Mesenteric fat pad (tissue), 1 donor: Measurements from ENCODE around the gene ACTL9. TPM values are rescaled to one million over a fixed set of nuclear protein-coding genes. Genes with fewer than 3 reads are reported as not detected.
"Not testable (repeated sequence)": the region's sequence is repeated elsewhere in the genome, so short reads cannot be mapped to it uniquely, and the experiment has no call there.

Source experiments
- DNase-seq: peaks from one replicate; pipeline ENCODE4 v3.0.0-alpha.2; 2020; ENCODE audit warnings: low spot score
- long read RNA-seq: library from polyadenylated mRNA; unstranded; transcript quantifications from one replicate; pipeline ENCODE4 v2.0.0, GENCODE V29; 2020
- total RNA-seq: library from RNA; stranded (reverse); fragmentation: NEBNext Ultra II Directional; extraction: Animal tissue kit (Norgen Biotek cat#: 25700); gene quantifications from one replicate; pipeline ENCODE4 v1.2.1, GENCODE V29; 2021
- donor health status: DM: yes; HTN: yes; CAD: no.

Gene ACTL9, protein sequence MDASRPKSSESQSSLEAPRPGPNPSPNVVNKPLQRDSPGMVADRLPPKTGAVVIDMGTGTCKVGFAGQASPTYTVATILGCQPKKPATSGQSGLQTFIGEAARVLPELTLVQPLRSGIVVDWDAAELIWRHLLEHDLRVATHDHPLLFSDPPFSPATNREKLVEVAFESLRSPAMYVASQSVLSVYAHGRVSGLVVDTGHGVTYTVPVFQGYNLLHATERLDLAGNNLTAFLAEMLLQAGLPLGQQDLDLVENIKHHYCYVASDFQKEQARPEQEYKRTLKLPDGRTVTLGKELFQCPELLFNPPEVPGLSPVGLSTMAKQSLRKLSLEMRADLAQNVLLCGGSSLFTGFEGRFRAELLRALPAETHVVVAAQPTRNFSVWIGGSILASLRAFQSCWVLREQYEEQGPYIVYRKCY
- total RNA-seq: not detected
- long read RNA-seq: 0 reads

DNA sequence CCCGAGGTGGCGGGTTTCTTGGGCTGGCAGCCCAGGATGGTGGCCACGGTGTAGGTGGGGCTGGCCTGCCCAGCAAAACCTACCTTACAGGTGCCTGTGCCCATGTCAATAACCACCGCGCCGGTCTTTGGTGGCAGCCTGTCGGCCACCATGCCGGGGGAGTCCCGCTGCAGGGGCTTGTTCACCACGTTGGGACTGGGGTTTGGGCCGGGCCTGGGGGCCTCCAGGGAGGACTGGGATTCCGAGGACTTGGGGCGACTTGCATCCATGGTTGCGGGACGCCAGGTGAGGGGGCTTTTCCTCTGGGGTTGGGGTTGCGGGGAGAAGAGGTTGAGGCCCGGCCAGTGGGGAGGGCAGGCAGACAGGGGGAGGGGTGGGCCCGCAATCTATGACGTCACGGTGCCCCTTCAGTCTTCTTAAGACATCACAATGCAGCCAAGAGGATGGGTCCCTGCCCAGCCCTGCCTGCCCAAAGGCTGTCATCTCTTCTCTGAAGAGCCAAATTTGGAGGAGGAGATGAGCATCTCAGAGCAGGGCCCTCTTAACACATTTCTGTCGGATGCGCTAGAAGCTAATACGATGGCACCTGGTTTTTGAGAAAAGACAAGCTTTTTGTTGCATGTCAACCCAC lies at the start of gene ACTL9:
TSS of gene ACTL9 (minus strand) at position 363 of the 631 bp plus-strand sequence. CDS start at position 269, 94 bp downstream.
- DNase-seq: no peak

- not testable (repeated sequence) for DNase-seq
These were observed 40.9 kb upstream of the ACTL9 start for GRCh38 chr19:8739291-8740065.

DNA sequence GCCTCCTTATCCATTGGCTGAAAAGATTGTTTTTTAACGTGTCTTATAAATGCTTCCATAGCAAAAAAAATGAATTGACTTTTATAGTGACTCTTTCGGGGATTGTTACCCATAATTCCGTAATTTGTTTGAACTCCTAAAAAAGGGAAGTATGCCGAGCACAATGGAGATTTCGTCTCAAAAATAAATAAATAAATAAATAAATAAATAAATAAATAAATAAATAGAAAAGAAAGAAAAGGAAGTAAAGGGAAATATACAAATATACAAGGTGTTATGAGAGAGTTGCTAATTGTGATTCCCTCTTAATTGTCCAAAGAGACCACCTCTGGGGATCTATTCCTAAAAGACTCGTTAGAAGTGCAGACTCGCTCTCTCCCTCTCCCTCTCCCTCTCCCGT lies 39.8 kb upstream of the ACTL9 start:
- DNase-seq: no peak

DNA sequence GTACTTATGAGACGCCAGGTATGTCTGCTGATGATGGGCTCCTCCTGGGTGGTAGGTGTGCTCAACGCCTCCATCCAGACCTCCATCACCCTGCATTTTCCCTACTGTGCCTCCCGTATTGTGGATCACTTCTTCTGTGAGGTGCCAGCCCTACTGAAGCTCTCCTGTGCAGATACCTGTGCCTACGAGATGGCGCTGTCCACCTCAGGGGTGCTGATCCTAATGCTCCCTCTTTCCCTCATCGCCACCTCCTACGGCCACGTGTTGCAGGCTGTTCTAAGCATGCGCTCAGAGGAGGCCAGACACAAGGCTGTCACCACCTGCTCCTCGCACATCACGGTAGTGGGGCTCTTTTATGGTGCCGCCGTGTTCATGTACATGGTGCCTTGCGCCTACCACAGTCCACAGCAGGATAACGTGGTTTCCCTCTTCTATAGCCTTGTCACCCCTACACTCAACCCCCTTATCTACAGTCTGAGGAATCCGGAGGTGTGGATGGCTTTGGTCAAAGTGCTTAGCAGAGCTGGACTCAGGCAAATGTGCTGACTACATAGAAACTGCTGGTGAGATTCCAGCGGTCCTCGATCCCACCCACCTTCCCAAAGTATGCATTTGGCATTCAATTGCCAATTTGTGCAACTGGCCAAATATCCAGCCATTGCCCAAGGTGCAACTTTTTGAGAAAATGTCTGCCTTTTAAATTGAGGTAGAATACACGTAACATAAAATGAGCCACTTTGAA lies 33.0 kb upstream of the ACTL9 start:
- DNase-seq: no peak

DNA sequence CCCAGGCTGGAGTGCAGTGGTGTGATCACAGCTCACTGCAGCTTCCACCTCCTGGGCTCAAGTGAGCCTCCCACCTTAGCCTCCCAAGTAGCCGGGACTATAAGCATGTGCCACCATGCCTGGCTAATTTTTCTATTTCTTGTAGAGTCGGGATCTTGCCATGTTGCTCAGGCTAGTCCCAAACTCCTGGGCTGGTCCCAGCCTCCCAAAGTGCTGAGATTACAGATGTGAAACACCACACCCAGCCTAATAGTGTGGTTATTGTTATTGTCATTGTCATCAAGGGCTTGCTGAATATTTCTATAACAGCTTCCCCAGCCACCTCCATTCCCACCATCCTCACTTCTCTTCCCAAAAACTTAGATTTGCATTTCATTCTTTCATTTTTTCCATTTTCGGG lies 25.7 kb upstream of the ACTL9 start:
- no peak for DNase-seq

DNA sequence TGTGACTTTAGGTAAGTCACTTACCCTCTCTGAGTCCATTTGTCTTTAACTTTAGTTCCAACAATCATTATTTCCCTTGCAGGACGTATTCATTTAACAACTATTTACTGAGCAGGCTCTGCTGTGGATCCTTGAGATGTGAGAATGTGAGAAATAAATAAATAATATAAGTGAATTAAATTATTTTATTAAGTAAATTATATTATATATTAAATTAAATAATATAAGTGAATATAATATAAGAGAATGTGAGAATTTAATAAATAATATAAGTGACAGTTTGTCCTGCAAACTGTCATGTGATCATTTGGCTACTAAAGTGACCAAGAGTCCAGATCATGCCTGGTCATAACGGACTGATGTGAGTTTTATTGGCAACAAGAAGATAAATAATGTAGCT lies 23.4 kb upstream of the ACTL9 start:
- DNase-seq: no peak

DNA sequence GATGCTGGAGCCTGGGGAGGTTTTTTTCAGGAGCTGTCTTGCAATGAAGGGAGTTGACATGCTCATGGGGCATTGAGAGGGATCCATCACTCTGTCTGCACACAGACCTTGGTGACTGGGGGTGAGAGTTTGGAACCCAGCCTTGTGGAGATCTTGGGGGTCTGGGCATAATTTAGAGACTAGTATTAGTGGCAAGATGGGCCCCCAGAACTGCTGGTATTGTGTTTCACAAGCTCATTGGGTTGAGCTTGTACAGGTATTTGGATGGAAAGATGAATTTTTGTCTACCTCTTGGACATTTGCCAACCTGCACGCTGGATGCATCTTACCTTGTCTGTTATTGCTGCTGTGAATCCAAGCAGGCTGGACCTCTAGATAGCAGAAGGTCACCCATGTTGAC lies 22.7 kb upstream of the ACTL9 start, which contains the start of gene OR2Z1:
TSS of gene OR2Z1 (plus strand) at position 301 of the 400 bp plus-strand sequence. CDS start 9,395 bp downstream, outside the sequence.
- no peak for DNase-seq

- not testable (repeated sequence) for DNase-seq
These were observed 11.7 kb upstream of the ACTL9 start for GRCh38 chr19:8710337-8710736.

GRCh38 chr19:8705742-8706141 lies 7.1 kb upstream of the ACTL9 start:
- DNase-seq: no peak

DNA sequence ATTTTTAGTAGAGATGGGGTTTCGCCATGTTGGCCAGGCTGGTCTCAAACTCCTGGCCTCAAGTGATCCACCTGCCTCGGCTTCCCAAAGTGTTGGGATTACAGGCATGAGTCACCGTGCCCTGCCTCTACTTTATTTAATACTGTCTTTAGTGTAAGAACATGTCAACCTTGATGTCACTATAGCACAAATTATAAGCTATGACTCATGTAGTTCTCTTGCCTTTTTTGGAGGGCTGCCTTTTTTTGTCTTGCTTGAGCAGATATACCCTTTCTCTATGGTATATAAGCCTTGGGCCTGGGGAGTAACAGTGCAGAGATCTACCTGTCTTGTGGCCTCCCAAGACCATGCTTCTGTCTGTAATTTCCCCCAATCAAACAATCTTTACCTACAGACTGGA lies 6.7 kb upstream of the ACTL9 start:
- DNase-seq: not testable (repeated sequence)

- no peak for DNase-seq
These were observed 4.6 kb upstream of the ACTL9 start for GRCh38 chr19:8703223-8703622.

- DNase-seq: no peak
These were observed 3.8 kb upstream of the ACTL9 start for GRCh38 chr19:8702350-8702749.

DNA sequence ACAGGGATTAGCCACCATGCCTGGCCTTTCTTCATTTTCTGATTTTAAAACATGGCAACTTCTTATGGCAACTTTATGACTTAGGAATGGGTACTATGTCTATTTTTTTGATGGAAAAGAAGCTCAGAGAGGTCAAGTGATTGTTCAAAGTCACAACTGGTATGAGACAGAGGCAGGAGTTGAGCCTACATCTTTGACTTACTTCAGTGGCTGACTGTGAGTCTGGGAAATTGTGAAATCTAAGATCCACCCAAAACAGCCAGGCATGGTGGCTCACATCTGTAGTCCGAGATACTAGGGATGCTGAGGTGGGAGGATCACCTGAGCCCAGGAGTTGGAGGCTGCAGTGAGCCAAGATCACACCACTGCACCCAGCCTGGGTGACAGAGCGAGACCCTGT lies 2.4 kb upstream of the ACTL9 start:
- no peak for DNase-seq

DNA sequence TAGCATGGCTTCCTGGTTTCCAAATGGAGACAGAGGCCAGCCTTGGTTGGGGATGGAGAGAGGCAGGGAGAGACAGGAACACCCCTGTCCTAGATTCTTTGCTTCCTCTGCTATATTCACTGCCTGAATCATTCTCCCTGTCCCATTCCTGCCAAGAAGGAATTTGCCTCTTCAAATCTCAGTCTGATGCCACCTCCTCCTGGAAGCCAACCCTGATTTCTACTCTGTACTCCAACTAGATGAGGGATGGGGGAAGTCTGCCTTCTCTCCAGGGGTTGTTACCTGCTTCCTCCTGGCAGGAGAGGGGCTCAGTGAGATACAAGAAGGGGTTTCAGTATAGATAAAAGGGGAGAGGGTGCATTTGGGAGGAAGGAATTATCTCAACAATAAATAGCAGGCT lies 1.3 kb upstream of the ACTL9 start:
- DNase-seq: no peak

- DNase-seq: no peak
These were observed 743 bp downstream of the ACTL9 start for GRCh38 chr19:8697671-8698432.

GRCh38 chr19:8696993-8697392 lies 1.6 kb downstream of the ACTL9 start:
- DNase-seq: no peak

GRCh38 chr19:8695911-8696310 lies 2.7 kb downstream of the ACTL9 start:
- DNase-seq: no peak

GRCh38 chr19:8695501-8695900 lies 3.1 kb downstream of the ACTL9 start:
- DNase-seq: no peak

- no peak for DNase-seq
These were observed 7.6 kb downstream of the ACTL9 start for GRCh38 chr19:8690753-8691539.

- DNase-seq: no peak
These were observed 9.7 kb downstream of the ACTL9 start for GRCh38 chr19:8688930-8689329.
